Muscle of arm (tissue), 12 donors: Measurements from ENCODE around the gene CACNA2D4. TPM values are rescaled to one million over a fixed set of nuclear protein-coding genes. Genes with fewer than 3 reads are reported as not detected.

Experiments used
- DNase-seq: peaks from one replicate; pipeline ENCODE4 v3.0.0-alpha.2; 2013
- polyA plus RNA-seq, 12 donors: library from polyadenylated mRNA; unstranded; fragments of 120-200 nt; gene quantifications; one replicate each; pipeline ENCODE4 v1.2.1, GENCODE V29; 2013; ENCODE audit not compliant: insufficient read length in 12 of 12

Gene CACNA2D4
- polyA plus RNA-seq, 12 donors = 0.97 to 3.8 (median 2.5) TPM; not detected in 2

DNA sequence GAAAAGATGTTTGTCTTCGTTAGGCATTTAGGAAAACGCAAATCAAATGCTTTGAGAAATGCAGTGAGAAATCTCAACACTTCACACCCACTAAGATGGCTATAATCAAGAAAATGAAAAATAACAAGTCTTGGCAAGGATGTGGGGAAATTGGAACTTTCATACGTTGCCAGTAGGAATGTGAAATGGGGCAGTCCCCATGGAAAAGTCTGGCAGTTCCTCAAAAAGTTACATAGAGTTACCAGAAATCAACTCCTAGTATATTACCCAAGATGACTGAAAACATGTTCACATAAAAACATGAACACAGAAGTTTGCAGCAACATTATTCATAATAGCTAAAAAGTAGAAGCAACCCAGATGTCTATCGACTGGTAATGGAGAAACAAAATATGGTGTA lies 139.5 kb downstream of the CACNA2D4 start:
- DNase-seq = no peak

GRCh38 chr12:1777798-1778197 lies 140.7 kb downstream of the CACNA2D4 start:
- no peak for DNase-seq

DNA sequence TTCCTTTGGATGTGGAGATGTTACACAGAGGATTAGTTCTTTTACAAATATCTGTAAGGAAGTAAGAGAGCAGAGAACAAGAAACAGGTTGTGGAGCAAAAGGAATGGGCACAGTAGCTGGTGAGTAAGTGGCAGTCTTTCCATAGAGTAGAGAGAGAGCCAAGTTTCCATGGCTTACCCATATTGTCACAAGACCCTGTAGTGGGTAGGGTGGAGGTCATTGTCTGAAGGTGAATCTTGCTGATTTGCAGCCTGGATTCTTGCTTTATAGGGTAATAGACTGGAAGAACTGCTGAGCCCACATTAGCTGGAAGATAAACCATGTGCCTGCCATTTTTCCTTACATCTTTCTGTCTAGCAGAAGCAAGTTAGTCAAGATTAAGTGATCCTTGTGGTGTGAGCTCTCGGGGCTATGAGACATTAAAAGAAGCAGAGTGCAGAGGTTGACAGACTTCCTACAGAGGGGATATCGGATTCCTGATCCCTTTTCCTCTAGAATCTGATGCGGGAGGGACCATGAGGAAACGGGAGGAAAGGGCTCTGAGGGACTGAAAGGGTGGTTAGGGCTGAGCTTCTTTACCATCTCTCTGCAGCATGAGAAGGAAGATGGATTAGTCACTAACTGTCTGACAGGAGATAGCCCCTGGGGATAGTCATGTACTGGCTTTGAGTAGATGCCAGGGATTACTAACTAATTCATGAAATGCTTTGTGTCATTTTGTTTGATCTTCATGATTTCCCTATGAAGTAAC lies 142.1 kb downstream of the CACNA2D4 start:
- no peak for DNase-seq

DNA sequence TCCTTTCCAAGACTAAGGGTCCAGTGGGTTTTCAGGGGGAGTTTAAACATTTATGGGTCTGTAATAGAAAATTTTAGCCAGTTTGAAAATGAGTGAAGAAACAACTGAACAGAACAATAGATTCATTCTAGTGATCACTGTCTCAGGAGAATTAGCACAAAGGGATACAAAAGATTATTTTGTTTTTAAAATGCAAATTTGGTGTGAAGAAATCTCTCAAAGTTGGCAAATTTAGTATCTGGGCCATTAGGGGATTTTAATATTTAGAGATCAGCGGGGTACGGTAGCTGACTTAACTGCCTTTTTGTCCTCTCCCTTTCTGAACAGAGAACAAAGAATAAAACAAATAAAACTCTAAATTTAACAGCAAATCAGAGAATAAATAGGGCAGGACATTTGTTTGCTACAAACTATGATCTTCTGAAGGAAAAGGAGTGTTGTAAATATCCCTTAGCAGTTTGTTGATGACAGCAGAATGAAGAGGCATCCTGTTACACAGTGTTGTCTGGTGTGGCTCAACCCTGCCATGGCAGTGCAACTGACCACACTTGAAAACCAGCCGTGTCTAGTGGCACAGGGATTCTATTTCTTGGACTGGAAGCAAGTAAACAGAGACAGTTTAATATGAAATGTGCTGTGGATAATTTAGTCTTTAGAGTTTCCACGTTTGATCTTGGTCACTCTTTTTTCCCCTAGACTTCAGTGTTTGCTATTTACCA lies 144.4 kb downstream of the CACNA2D4 start:
- no peak for DNase-seq

DNA sequence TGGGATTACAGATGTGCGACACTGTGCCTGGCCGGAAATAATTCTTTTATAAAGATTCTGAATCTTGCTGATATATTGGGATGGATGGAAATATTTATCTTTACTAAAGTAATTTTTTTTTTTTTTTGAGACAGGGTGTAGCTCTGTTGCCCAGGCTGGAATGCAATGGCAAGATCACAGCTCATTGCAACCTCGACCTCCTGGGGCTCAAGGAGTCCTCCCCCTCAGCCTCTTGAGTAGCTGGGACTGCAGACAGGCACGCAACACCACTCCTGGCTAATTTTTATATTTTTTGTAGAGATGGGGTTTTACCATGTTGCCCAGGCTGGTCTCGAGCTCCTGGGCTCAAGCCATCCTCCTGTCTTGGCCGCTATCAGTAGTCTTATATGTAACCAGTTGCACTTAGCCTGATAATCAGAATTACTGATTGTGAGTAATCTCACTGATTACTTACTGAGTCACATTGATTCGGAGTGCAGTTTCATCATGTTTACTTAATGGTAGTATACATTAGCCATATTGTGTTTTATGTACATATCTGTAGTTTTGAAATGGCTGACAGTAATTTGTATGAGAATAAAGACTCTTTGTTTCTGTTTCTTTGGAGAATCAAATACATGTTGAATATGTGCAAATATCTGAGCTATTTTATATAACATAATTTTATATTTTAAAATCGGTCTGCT lies 148.5 kb downstream of the CACNA2D4 start:
- DNase-seq = no peak

DNA sequence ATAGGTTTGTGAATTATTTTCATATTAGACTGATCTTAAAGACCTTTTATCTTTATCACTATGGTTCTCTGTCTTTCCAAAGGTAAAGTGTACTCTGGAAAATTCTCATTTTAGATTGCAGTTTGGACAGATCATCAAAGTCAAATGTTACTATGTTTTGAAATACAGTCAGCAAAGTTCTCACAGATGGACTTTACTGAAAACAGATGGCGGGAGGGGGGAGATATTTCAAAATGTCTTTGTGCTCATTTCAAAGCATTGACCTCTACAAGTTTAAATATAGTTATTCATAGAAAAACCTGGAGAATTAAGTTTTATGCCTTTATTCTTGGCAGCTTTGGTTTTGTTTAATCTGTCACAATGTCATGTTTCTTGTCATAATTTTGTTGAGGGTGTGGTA lies 149.8 kb downstream of the CACNA2D4 start:
- DNase-seq = no peak

DNA sequence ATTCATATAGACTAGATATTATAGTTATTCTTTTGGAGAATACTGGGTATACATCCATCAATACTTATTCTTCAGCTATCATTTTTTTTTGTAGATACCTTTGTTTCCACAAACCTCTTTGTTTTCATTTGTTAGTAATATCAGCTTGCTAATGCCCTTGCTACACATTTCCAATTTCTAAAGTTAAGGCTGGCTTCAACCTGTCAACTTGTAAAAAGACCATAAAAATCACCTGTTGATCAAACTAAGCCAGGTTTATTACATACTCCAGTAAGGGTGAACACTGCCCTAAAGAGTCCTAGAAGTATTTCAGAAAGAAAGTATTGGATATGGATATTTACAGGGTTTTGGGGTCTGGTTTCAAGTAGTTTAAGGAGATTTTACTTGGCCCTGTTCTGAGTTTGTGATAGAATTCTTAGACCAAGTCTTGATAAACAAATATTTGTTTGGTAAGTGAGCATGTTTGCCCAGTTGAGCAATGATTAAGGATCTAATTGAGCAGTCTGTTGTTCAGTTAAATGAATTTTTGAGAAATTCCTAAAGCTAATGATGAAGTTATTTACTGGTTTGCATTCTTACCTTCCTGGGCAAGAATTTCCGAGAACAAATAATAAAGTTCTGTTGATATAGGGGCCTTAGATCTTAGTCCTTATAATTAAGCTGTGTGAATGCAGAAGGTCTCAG lies 150.9 kb downstream of the CACNA2D4 start:
- no peak for DNase-seq

- DNase-seq = no peak
Observed at GRCh38 chr12:1766110-1766509, 152.3 kb downstream of the CACNA2D4 start.

- DNase-seq = no peak
Observed at GRCh38 chr12:1763153-1763552, 155.3 kb downstream of the CACNA2D4 start.

DNA sequence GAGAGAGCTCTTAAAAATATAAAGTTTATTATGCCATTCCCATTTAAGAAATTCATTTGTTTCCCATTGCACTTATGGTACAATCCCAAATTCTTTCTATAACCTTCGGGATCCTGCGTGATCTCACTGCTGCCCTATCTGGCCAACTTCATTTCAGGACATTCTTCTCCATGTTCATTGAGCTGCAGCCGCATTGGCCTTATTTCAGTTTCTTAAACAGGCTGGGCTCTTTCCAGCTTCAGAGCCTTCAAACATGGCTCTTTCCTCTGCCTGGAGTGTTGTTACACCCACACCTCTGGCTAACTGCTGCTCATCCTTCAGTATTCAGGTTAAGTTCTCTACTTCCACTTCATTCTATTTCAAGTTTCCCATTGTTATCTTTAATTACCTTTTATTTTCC lies 156.6 kb downstream of the CACNA2D4 start:
- DNase-seq = no peak

GRCh38 chr12:1760566-1761382 lies 157.7 kb downstream of the CACNA2D4 start:
- no peak for DNase-seq

DNA sequence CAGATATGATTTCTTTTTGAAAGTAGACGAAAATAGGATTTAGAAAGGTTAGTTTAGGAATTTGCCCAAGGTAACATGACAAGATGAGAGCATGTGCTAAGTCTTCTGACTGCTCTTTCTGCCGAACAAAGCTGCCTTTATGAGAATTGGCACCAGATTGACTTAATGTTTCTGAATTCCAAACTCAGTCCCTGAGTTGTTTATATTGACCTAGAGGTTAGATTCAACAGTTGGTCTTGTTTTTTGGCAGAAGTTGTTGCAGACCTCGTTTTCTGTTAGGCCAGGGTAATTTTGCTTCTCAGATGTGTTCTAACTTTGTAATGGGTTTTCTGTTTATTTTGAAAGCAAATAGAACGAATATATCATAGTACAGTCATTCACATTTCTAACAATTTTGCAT lies 159.6 kb downstream of the CACNA2D4 start:
- no peak for DNase-seq

- no peak for DNase-seq
Observed at GRCh38 chr12:1758376-1758775, 160.1 kb downstream of the CACNA2D4 start.

DNA sequence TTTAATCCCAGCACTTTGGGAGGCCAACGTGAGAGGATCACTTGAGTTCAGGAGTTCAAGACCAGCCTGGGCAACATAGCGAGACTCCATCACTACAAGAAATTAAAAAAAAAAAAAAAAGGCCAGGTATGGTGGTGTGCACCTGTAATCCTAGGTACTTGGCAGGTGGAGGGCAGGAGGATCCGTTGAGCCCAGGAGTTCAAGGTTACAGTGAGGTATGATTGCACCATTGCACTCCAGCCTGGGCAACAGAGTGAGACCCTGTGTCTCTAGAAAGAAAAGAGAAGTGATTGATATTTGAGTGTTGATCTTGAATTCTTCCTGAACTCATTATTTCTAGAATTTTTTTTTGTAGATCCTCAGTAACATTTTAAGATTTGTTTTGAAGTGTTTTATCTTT lies 168.2 kb downstream of the CACNA2D4 start:
- DNase-seq = no peak

- no peak for DNase-seq
Observed at GRCh38 chr12:1749019-1749418, 169.4 kb downstream of the CACNA2D4 start.

- DNase-seq = no peak
Observed at GRCh38 chr12:1747609-1748008, 170.8 kb downstream of the CACNA2D4 start.

DNA sequence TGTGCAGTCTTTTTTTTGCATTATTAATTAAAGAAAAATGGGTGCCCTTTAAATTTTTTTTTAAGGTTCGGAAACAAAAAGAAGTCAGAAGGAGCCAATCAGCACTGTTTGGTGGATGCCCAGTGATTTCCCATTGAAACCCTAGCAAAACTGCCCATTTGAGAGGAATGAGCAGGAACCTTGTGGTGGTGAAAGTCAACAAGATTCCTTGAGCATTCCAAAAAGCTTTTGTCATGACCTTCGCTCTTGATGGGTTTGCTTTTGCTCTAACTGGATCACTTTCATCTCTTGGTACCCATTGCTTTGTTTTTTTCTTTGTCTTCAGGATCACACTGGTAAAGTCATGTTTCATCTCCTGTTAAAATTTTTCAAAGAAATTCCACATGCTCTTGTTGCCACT lies 173.5 kb downstream of the CACNA2D4 start:
- no peak for DNase-seq
